Astrocyte (in vitro differentiated cells and primary cell): Measurements from ENCODE around the gene S100A6.

Source experiments
- EZH2 ChIP-seq: IDR thresholded peaks from 2 replicates; pipeline ENCODE4 v1.6.1; 2012; ENCODE audit warnings: mild to moderate bottlenecking, low read length, inconsistent platforms; ENCODE audit not compliant: insufficient read depth
- TF ChIP-seq, protein P1 (sequence below): IDR thresholded peaks from 2 replicates; pipeline ENCODE4 v1.5.1; 2011; ENCODE audit warnings: low read depth, mild to moderate bottlenecking, inconsistent platforms, low read length, moderate library complexity; ENCODE audit not compliant: insufficient read depth

DNA sequence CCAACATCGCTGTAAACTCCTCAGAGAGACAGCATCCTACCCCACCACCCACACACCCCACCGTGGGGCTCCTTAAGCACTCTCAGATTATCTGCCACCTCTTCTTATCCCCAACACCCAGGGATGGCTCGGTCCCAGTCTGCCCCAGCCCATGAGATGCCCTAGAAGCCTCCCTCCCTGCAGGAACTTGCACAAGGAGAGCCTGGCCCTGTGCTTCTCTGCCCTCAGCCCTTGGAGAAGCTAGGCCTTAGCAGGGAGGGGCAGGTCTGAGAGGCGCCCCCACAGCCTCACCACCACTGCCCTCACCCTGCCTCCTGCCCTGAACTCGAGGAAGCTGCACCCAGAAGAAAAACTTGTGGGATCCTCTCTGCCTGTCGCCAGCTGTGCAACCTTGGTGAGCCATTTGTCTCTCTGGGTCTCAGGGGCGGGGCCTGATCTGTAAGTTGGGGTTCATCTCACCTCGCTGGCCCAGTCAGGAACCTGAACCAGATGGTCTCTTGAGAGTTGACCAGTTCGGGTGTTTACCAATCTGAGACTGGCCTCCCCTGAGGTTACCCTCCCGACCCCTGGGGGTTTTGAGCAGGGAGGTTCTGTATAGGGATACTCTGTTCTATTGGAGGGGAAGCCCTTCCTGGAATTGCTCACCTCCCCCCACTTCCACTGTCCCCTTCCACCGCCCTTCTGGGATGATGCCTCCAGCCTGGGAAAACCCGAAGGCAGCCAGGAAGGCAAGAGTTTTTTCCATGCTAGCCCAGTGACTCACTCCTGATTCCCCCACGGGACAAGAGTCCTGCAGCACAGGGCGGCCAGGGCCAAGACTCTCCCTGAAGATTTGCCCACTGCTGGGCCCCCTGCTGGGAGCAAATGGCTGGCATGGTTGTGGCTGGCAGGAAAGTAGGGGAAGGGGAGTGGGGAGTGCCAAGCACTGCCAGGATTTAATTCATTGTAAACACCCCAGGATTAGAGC lies 13.2 kb upstream of the S100A6 start, which contains the start of gene S100A3:
- TF ChIP-seq EZH2, result no peak
- TF ChIP-seq, protein P1, sequence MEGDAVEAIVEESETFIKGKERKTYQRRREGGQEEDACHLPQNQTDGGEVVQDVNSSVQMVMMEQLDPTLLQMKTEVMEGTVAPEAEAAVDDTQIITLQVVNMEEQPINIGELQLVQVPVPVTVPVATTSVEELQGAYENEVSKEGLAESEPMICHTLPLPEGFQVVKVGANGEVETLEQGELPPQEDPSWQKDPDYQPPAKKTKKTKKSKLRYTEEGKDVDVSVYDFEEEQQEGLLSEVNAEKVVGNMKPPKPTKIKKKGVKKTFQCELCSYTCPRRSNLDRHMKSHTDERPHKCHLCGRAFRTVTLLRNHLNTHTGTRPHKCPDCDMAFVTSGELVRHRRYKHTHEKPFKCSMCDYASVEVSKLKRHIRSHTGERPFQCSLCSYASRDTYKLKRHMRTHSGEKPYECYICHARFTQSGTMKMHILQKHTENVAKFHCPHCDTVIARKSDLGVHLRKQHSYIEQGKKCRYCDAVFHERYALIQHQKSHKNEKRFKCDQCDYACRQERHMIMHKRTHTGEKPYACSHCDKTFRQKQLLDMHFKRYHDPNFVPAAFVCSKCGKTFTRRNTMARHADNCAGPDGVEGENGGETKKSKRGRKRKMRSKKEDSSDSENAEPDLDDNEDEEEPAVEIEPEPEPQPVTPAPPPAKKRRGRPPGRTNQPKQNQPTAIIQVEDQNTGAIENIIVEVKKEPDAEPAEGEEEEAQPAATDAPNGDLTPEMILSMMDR, result no peak
